ENCODE data around the gene SLC3A2.
"Not testable (repeated sequence)": the region's sequence is repeated elsewhere in the genome, so short reads cannot be mapped to it uniquely, and the experiment has no call there.

Gene SLC3A2

DNA sequence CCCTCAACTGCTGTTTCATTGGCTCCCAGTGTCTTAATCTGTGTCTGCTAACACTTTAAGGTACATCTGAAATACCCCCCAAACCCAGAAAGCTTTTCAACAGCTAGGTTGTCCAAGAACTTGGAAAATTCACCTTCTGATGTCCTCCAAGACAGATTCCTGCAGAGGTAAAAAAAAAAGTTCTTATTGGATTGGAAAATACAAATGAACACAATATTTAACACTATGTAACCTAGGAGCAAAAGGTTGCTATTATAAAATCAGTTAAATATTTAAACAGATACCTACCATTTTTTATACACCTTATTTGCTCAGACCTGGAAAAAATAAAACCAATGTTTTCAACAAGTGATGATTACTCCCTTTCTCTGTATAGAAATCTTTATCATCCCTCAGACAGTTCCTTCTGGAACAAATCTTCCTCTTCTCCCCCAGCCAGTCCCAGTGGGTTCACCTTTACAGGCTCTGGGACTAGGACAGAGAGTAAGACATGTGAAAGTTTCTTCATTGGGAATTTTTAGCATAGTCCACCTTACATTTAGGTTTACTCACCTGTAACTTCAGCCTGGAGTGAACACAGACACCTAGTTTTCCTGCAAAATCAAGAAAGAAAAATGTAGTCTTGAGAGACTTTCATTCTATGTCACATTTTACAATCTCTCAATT lies 28.0 kb upstream of the SLC3A2 start:
- no peak for DNase-seq

DNA sequence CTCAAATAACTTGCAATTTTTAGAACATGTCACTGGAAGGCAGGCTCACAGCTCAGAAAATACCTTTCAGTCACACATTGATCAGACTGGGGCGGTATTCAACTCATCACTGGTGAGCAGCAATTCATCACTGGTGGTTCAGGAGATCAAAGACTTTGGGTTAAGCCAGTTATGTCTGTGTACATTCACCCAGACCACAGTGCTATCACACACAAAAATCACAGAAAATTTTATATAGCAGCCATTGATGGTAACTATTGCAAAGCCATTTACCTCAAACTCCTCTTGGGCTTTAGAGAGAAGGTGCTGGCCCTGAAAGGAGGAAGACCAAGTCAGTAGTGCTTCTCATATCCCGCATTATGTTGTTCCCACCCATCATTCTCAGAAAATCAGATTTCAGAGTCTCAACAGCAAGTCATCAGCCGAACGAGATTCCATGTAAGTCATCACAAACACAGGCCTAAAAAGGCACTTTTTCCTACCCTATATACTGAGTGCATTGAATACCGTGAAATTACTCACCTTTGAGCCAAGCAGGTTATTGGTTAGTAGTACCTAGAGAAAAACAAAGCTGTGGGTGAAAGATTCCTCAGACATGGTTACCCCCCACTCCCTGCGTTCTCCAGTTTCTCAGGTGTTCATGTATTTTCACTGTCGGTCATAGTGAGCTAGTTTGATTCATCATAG lies 27.3 kb upstream of the SLC3A2 start:
- DNase-seq: no peak

DNA sequence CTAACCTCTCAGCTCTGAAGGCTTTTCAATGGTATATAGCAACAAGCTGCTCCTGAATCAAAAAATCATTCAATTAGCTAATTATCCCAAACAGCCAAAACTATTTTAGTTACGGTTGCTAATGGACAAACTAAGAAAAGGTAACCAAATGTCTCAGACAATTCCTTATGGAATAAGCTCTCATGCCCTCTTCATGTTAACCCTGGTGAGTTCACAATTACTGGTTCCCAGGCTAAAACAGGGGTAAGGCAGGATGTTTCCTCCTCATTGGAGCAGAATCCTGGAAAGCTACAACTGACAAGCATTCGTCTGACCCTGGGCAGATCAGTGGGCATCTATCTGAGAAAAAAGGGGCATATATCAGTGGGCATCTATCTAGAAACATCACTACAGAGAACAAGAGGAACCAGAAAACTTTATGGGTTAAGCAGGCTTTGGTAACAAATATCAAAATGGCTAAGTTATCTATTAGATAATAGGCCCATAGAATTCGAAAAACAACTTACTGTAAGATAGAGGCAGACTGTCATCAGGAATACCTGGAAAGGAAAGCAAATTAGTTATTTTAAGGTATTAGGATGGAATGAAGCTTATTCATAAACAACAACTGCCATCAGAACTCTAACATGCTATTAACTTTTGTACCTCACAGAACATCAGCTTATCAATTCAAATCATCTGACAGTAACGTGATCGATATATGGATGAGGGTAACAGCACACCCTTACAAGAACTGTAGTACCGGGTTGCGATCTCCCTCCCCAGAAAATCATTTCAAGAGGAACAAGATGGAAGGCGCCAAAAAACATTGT lies 26.5 kb upstream of the SLC3A2 start:
- DNase-seq: no peak

DNA sequence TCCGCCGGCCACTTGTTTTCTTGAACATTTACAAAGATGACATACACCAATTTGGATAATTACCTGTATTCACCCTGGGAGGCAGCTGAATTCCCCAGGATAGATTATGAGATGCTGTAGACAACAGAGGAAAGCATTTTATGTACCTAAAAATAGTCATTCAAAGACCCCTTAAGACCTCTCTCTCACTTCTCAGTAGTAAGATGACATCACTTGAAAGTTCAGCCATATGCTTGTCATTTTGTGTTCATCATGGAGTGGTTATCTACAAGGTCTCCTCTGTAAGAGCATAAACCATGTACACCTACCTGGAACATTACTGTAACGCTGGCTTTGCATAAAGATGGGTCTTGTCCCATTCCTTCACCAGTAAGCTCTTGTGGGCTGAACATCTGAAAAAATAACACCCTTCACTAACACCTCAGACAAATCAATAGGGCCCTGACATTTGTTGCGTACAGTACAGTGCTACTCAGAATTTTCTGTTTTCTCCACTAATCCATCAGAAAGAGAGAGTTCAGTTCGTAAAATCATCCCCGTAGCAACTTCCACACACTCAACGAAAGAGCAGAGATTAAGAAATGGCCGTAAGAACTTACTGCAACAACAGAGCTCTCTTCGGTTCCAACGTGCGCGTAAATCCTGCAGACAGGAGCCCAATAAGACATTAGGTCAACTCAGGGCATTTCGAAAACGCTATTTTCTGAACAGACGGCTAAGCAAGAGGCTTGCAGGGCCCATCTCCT lies 25.7 kb upstream of the SLC3A2 start:
- peak in 1 of 6 experiments; percentile 51 for DNase-seq

DNA sequence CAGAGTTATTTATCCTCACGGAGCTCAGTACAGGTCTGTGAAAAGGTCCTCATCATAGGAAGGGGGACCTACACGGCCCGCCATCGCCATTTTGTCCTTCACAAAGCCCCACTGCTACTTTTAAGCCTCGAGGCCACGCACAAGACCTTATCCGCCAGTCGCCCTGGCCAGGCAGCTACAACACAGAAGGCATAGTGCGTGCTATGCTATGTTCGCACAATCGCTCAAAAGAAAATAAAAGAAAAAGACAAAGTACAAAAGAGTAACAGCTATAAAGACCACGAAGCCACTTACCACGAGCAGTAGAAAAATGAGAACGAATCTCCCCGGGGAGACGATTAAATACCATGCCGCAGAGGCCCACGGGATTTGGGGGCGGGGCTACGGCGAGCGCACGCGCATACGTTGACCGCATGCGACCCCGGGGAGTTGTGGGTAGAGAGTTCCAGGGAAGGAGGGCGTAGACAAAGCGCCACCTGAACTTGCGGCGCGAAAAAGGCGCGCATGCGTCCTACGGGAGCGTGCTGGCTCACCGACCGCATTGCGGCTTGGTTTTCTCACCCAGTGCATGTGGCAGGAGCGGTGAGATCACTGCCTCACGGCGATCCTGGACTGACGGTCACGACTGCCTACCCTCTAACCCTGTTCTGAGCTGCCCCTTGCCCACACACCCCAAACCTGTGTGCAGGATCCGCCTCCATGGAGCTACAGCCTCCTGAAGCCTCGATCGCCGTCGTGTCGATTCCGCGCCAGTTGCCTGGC lies 24.9 kb upstream of the SLC3A2 start:
- peak; percentile 95 to 99 (median 98) for DNase-seq

DNA sequence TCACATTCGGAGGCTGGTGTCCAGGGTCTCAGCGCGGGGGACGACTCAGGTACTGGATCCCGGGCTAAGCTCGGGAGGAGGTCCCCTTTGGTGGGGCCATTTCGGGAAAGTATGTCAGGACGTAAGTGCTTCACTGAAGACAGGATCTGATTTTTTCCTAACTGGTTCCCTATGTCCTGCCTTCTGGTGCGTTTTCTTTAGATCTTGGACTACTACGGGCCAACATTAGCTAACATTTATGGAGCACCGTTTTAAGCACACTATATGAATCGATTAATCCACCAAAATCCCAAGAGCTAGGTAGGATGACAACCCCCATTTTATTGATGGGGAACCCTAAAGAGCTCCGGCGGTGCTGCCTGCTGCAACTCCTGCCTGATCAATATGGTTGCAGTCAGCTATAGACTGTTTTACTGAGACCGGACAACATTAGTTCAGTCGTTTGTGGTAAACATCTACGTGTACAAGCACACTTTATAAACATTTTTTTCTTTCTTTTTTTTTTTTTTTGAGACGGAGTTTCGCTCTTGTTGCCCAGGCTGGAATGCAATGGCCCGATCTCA lies 24.3 kb upstream of the SLC3A2 start:
- DNase-seq: no peak

DNA sequence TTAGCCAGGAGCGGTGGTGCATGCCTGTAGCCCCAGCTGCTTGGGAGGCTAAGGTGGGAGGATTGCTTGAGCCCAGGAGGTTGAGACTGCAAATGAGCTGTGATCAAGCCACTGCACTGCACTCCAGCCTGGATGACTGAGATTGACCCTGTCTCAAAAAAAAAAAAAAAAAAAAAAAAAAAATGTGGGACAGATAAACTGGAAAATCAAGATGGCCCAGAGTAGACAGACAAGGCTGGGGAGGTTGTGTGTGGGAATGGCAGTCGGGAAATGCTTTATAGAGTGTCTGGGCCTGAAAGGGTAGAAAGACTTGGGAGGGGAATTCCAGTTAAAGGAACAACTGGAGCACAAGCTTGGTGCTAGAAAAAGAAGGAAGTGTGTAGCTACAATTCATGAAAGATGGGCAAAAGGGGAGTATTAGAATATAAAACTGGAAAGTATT lies 23.1 kb upstream of the SLC3A2 start:
- no peak for DNase-seq

DNA sequence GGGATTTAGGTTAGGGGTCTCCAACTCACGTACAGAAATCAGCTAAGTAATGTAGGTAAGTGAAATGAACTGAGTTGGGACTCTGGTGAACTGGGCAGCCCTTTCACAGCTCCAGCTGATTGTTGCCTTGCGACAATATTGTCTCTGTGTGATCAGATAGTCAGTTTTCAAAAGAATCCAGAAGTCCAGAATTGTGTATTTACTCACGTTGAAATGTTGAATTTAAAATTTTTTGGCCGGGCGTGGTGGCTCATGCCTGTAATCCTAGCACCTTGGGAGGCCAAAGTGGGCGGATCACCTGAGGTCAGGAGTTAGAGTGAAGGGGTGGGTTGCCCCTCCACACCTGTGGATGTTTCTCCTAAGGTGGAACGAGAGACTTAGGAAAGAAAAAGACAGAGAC lies 22.5 kb upstream of the SLC3A2 start:
- DNase-seq: no peak

DNA sequence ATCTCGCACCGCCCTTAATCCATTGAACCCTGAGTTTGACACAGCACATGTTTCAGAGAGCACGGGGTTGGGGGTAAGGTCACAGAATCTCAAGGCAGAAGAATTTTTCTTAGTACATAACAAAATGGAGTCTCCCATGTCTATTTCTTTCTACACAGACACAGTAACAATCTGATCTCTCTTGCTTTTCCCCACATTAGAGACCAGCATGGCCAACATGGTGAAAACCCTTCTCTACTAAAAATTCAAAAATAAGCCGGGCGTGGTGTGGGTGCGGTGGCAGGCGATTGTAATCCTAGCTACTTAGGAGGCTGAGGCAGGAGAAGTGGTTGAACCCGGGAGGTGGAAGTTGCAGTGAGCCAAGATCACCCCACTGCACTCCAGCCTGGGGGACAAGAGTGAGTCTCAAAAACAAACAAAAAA lies 21.4 kb upstream of the SLC3A2 start:
- DNase-seq: not testable (repeated sequence)

DNA sequence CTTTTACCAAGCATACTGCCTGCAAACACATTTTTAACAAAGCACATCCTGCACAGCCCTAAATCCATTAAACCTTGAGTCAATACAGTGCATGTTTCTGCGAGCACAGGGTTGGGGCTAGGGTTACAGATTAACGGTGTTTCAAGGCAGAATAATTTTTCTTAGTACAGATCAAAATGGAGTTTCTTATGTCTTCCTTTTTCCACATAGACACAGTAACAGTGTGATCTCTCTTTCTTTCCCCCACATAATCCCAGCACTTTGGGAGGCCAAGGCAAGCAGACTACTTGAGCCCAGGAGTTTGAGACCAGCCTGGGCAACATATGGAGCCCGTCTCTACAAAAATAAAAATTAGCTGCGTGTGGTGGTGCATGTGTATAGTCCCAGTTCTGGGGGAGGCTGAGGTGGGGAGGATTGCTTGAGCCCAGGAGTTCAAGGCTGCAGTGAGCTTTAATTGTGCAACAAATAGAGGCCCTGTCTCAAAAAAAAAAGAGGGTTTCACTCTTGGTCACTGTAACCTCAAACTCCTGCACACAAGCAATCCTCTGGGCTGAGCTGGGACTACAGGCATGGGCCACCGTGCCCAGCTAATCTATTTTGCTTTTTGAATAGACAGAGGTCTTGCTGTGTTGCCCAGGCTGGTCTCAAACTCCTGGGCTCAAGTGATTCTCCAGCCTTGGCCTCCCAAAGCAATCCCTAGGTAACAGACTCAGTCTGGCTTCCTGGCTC lies 19.7 kb upstream of the SLC3A2 start:
- no peak for DNase-seq

DNA sequence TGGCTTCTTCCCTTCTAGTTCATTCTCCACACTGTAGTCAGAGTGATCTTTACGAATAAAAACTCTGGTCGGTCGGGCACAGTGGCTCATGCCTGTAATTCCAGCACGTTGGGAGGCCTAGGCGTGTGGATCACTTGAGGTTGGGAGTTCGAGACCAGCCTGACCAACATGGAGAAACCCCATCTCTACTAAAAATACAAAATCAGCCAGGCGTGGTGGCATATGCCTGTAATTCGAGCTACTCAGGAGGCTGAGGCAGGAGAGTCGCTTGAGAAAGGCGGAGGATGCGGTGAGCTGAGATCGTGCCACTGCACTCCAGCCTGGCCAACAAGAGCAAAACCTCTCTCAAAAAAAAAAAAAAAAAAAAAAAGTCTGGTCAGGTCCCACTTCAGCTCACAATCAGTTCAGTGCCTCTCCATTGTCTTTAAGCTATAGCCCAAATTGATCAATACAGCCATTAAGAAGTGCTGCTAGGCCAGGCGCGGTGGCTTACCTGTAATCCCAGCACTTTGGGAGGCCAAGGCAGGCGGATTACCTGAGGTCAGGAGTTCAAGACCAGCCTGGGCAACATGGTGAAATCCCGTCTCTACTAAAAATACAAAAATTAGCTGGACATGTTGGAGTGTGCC lies 19.0 kb upstream of the SLC3A2 start:
- DNase-seq: not testable (repeated sequence)

DNA sequence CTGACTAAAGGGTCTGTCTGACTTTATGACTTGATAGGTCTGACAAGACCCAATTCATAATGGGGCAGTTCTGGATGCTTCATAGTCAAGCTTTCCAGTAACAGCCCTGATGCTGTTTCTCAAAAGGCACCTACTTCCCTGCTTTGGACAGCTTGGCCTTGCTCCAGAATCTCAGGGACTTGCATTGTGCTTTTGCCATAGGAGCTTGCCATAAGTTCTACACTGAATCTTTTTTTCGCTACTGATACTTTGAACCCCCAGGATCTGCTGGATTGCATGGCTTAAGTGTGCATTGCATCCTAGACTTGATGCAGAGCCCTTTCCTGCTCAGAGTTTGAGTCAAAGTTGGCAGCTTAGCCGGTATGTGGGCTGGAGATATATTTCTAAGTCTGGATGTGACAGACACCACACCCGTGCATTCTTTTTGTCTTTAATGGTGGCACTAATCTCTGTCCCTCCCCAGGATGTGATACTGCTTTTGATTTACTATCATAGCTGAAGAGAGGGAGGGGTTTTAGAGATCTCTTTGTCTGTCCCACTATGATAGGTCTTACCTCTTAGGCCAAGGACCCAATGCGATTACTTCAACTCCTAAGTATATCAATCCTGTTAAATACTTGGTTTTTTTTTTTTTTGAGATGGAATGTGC lies 16.9 kb upstream of the SLC3A2 start:
- no peak for DNase-seq

DNA sequence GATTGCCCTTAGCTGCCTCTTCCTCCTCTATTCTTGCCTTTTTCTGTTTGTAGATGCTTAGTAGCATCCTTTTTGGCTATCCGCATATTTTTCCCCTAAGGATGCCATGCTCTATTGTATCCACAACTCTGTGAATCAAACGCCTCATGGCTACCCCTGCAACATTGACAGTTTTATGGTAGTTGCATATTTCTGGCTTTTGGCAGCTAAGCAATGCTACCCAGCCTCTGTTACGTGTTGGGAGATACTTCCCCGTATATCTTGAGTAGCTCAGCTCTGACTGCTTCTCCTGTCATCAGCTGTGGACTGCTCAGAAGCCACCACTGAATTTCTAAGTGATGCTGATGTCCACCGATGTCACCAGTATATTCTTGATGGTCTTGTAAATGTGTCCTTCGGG lies 15.1 kb upstream of the SLC3A2 start:
- DNase-seq: no peak

DNA sequence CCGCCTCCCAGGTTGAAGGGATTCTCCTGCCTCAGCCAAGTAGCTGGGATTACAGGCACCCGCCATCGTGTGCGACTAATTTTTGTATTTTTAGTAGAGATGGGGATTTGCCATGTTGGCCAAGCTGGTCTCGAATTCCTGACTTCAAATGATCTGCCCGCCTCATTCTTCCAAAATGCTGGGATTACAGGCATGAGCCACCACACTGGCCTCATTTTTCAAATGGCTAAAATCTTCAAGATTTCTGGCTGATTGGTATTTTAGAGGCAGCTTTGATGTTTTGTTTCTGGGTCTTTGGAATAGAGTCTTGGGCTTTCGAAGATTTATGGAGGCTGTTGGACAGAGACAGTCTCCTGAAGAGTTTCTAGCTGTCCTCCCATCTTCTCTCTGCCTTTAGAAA lies 5.8 kb upstream of the SLC3A2 start:
- no peak for DNase-seq

DNA sequence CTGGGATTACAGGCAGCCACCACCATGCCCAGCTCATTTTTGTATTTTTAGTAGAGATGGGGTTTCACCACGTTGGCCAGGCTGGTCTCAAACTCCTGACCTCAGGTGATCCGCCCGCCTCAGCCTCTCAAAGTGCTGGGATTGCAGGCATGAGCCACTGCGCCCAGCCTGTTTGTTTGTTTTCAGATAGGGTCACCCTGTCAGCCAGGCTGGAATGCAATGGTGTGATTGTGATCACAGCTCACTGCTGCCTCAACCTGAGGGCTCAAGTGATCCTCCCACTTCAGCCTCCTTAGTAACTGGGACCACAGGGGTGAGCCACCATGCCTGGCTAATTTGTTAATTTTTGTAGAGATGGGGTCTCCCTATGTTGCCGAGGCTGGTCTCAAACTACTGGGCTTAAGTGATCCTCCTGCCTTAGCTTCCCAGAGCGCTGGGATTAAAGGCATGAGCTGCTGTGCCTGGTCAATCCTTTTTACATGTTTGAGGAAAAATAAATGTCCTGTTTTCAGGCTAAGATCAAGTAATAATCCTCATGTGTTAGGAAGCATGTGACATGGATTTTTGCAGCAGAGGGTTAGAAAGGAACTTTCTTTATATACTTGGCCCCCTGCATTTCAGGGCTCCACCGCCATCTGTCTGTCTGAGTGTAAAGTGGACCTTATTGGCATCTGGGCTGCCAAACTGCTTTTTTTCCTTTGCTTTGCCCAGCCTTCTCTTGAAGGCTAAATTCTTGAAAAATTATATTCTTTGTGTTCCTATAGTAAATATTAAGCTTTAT lies 4.8 kb upstream of the SLC3A2 start:
- DNase-seq: no peak

DNA sequence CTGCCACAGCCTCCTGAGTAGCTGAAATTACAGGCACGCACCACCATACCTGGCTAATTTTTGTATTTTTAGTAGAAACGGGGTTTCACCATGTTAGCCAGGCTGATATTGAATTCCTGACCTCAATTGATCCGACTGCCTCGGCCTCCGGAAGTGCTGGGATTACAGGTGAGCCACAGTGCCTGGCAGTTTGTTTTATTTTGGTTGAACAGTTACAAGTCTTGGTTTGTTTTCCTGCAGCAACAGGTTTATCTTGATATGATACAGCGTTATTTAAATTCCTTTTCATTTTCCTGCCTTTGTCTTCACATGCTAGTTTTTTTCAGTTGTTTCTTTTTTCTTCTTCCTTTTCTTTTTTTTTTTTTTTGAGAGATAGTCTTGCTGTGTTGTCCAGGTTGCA lies 4.0 kb upstream of the SLC3A2 start:
- no peak for DNase-seq

DNA sequence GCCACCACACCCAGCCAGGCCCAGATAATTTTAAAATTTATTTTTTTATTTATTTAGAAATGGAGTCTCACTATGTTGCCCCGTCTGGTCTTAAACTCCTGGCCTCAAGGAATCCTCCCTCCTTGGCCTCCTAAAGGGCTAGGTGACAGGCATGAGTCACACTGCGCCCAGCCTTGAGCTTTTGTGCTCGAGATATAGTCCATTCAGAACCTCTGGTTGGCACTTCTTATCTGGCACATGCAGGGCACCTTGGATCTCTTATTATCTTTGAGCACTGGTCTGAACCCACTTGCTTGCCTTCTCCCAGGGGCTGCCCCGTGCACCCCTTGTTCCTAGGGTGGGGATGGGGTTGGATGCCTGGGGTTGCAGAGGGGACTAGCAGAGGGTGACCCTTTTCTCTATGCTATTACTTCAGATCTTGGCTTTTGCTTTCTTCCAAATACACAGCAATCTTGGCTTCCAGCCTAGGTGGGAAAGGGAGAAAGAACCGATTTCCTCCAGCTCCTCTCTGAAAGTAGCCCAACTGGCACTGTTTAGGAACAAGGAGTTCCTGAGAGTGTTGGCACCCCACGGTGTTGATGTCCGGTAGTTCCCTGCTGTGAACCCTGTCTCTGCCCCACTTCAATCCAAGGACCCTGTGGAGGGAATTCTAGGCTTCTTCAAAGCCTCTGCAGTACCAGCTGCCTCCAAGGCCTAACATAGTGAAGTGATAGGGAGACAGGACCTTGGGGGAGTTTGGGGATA lies 1.3 kb upstream of the SLC3A2 start:
- no peak for DNase-seq

DNA sequence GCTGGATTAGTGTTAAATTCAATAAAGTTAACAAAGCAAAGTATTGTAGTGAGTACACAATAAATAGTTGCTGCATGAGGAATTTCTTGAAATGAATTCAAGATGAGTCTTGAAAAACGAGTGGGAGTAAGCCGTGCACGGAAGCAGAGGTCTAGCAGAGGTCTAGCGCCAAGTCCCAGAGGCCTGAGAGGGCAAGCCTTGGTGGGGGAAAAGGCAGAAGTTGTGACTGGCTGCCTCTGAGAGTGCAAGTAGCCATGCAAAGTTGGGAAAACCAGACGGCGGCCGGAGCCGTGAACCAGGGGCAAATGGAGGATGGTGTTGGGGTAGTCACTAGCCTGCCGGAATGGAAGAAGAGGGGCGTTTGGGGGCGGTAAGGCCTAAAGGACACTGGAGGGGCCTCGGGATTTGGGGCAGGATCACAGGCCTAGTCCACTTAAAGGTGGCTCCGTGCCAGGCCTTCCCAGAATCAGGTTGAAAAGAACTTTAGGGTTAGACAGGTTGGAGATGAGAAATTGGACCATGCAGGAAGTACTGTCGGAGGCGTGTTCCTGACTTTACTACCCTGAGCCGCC lies 379 bp upstream of the SLC3A2 start:
- no peak for DNase-seq
